Cardiac fibroblast (primary cell): ENCODE results near the gene KRT40.

Experiments
- DNase-seq, 2 donors: peaks; one replicate each; pipeline versions ENCODE4 v3.0.0 to v3.0.0-alpha.2; 2010; ENCODE audit warnings: low read depth in 2 of 2
- H3K4me3 ChIP-seq, 2 donors: replicated peaks in 1 of 2; 1 replicate in 1 of 2; 2 replicates in 1 of 2; pipeline ENCODE4 v1.5.1; 2011; ENCODE audit warnings: low read depth in 2 of 2, low read length in 2 of 2, mild to moderate bottlenecking in 2 of 2, moderate library complexity in 1 of 2
- CTCF ChIP-seq: IDR thresholded peaks from one replicate; pipeline ENCODE4 v1.5.1; 2011; ENCODE audit warnings: low read depth, mild to moderate bottlenecking, low read length, inconsistent platforms

Gene KRT40

GRCh38 chr17:40984226-40984625 lies at the start of gene KRT40:
KRT40 (minus strand) TSS chr17:40984326; CDS start chr17:40984273, 53 bp downstream.
- no peak within 1 kb of the TSS for H3K4me3 ChIP-seq
- DNase-seq = no peak
- TF ChIP-seq CTCF = no peak

GRCh38 chr17:41029633-41030245 lies 45.6 kb upstream of the KRT40 start, which contains the start of gene KRTAP1-4:
KRTAP1-4 (minus strand) TSS chr17:41030195; CDS start chr17:41030078, 117 bp downstream.
- DNase-seq = no peak
- no peak for TF ChIP-seq CTCF

GRCh38 chr17:41026715-41027471 lies 42.8 kb upstream of the KRT40 start, which contains the start of gene KRTAP1-5:
KRTAP1-5 (minus strand) TSS chr17:41027208; CDS start chr17:41027155, 53 bp downstream.
- no peak for TF ChIP-seq CTCF
- DNase-seq = peak; percentile 3 to 78
- no peak within 1 kb of the TSS for H3K4me3 ChIP-seq

More at GRCh38 chr17:41029633-41030245, 45.6 kb upstream of the KRT40 start, which contains the start of gene KRTAP1-4:
- no peak within 1 kb of the TSS for H3K4me3 ChIP-seq

- no peak overlapping the region for H3K4me3 ChIP-seq
- TF ChIP-seq CTCF = no peak
- DNase-seq = peak in 1 of 2 donors; percentile 52
Observed at GRCh38 chr17:41024697-41025096, 40.6 kb upstream of the KRT40 start.

- no peak for DNase-seq
Observed at GRCh38 chr17:41020336-41020735, 36.2 kb upstream of the KRT40 start.

GRCh38 chr17:41019415-41019814 lies 35.3 kb upstream of the KRT40 start:
- no peak for DNase-seq
- H3K4me3 ChIP-seq = no peak overlapping the region
- TF ChIP-seq CTCF = no peak

More at GRCh38 chr17:41020336-41020735, 36.2 kb upstream of the KRT40 start:
- no peak overlapping the region for H3K4me3 ChIP-seq
- no peak for TF ChIP-seq CTCF
